Activated naive CD4-positive, alpha-beta T cell treated with anti-CD3 and anti-CD28 coated beads, Interleukin-2, amount 10 ng/mL, durations not matched to agents 7 days and 5 days (primary cell): ENCODE data around the gene RAP1GAP.
A peak's percentile ranks its signal among the peaks of the same experiment; 100 is the strongest.
"Not testable (repeated sequence)": the region's sequence is repeated elsewhere in the genome, so short reads cannot be mapped to it uniquely, and the experiment has no call there.

Experiments
- CTCF ChIA-PET: fragments of 350-600 bp; sonication (Branson Sonifier 250); formaldehyde crosslinking; loops from one replicate; lab custom pipeline; 2021; ENCODE audit warnings: antibody characterized with exemption; lab: Charles Lee
- DNase-seq: peaks from one replicate; pipeline ENCODE4 v3.0.0-alpha.2; 2020
- H3K27ac Mint-ChIP-seq: one replicate; pipeline ENCODE4 v1.8.0; 2021; ENCODE audit warnings: mild to moderate bottlenecking, moderate library complexity, mixed read lengths
- H3K27me3 Mint-ChIP-seq: one replicate; pipeline ENCODE4 v1.8.0; 2021; ENCODE audit warnings: mild to moderate bottlenecking, mixed read lengths
- H3K36me3 Mint-ChIP-seq: one replicate; pipeline ENCODE4 v1.8.0; 2021; ENCODE audit warnings: mixed read lengths
- H3K4me1 Mint-ChIP-seq: one replicate; pipeline ENCODE4 v1.8.0; 2021; ENCODE audit warnings: mixed read lengths
- H3K4me3 Mint-ChIP-seq: one replicate; pipeline ENCODE4 v1.8.0; 2021; ENCODE audit warnings: mild to moderate bottlenecking, moderate library complexity, mixed read lengths
- H3K9me3 Mint-ChIP-seq: one replicate; pipeline ENCODE4 v1.8.0; 2021; ENCODE audit warnings: mixed read lengths

RAP1GAP gene

GRCh38 chr1:21574466-21575151 lies 94.5 kb downstream of the RAP1GAP start:
- DNase-seq, result no peak
- no peaks in the 10 kb centered on the region for H3K36me3 Mint-ChIP-seq
- no peak overlapping the region for H3K27ac Mint-ChIP-seq
- CTCF ChIA-PET, result no interaction called here
- H3K27me3 Mint-ChIP-seq, result peaks cover 53% of the 10 kb centered on the region
- no peaks in the 10 kb centered on the region for H3K4me1 Mint-ChIP-seq
- no peaks in the 10 kb centered on the region for H3K9me3 Mint-ChIP-seq
- H3K4me3 Mint-ChIP-seq, result no peak overlapping the region

GRCh38 chr1:21573971-21574465 lies 95.1 kb downstream of the RAP1GAP start:
- CTCF ChIA-PET, result no interaction called here
- peak; percentile 48 for DNase-seq

GRCh38 chr1:21573475-21573874 lies 95.7 kb downstream of the RAP1GAP start:
- Mint-ChIP-seq H3K9me3 (no peaks in the 10 kb centered on the region), H3K4me1 (no peaks in the 10 kb centered on the region), H3K36me3 (no peaks in the 10 kb centered on the region), H3K4me3 (no peak overlapping the region), H3K27me3 (peaks cover 53% of the 10 kb centered on the region), H3K27ac (no peak overlapping the region)
- no peak for DNase-seq
- CTCF ChIA-PET, result interaction anchor here (0.7 kb wide), 1 partner anchor 88 kb away, joined by 3 read pairs; no protein-coding TSS in a partner anchor

More at GRCh38 chr1:21573971-21574465, 95.1 kb downstream of the RAP1GAP start:
- Mint-ChIP-seq H3K27ac (no peak overlapping the region), H3K36me3 (no peaks in the 10 kb centered on the region), H3K4me1 (no peaks in the 10 kb centered on the region), H3K9me3 (no peaks in the 10 kb centered on the region), H3K27me3 (peaks cover 53% of the 10 kb centered on the region), H3K4me3 (no peak overlapping the region)

GRCh38 chr1:21572735-21573277 lies 96.4 kb downstream of the RAP1GAP start:
- no peak overlapping the region for H3K4me3 Mint-ChIP-seq
- H3K36me3 Mint-ChIP-seq, result no peaks in the 10 kb centered on the region
- H3K27ac Mint-ChIP-seq, result no peak overlapping the region
- CTCF ChIA-PET, result interaction anchor here (0.7 to 1.5 kb wide), 2 partner anchors 88 to 203 kb away, joined by 3 to 4 read pairs; no protein-coding TSS in a partner anchor
- no peak for DNase-seq
- H3K27me3 Mint-ChIP-seq, result peaks cover 48% of the 10 kb centered on the region
- no peaks in the 10 kb centered on the region for H3K9me3 Mint-ChIP-seq
- no peaks in the 10 kb centered on the region for H3K4me1 Mint-ChIP-seq

- Mint-ChIP-seq H3K4me3 (no peak overlapping the region), H3K27me3 (peaks cover 44% of the 10 kb centered on the region), H3K27ac (no peak overlapping the region), H3K4me1 (no peaks in the 10 kb centered on the region), H3K36me3 (no peaks in the 10 kb centered on the region), H3K9me3 (no peaks in the 10 kb centered on the region)
- CTCF ChIA-PET, result interaction anchor here (1.5 kb wide), 1 partner anchor 202 kb away, joined by 4 read pairs; no protein-coding TSS in a partner anchor
- DNase-seq, result no peak
Observed at GRCh38 chr1:21572221-21572620, 96.9 kb downstream of the RAP1GAP start.

- CTCF ChIA-PET, result interaction anchor here (0.8 kb wide), 1 partner anchor 12 kb away, joined by 3 read pairs; no protein-coding TSS in a partner anchor
Observed at GRCh38 chr1:21570885-21571284, 98.3 kb downstream of the RAP1GAP start.

GRCh38 chr1:21570528-21570875 lies 98.7 kb downstream of the RAP1GAP start:
- no peak for DNase-seq
- Mint-ChIP-seq H3K27me3 (peaks cover 37% of the 10 kb centered on the region), H3K36me3 (no peaks in the 10 kb centered on the region), H3K4me1 (no peaks in the 10 kb centered on the region), H3K9me3 (no peaks in the 10 kb centered on the region), H3K27ac (no peak overlapping the region), H3K4me3 (no peak overlapping the region)
- CTCF ChIA-PET, result interaction anchor here (0.8 kb wide), 1 partner anchor 12 kb away, joined by 3 read pairs; no protein-coding TSS in a partner anchor

More at GRCh38 chr1:21570885-21571284, 98.3 kb downstream of the RAP1GAP start:
- Mint-ChIP-seq H3K27ac (no peak overlapping the region), H3K9me3 (no peaks in the 10 kb centered on the region), H3K4me1 (no peaks in the 10 kb centered on the region), H3K36me3 (no peaks in the 10 kb centered on the region), H3K4me3 (no peak overlapping the region), H3K27me3 (peaks cover 40% of the 10 kb centered on the region)
- DNase-seq, result no peak

GRCh38 chr1:21569820-21570527 lies 99.2 kb downstream of the RAP1GAP start:
- H3K4me3 Mint-ChIP-seq, result no peak overlapping the region
- no peak overlapping the region for H3K27ac Mint-ChIP-seq
- H3K36me3 Mint-ChIP-seq, result no peaks in the 10 kb centered on the region
- CTCF ChIA-PET, result interaction anchor here (0.8 kb wide), 1 partner anchor 11 kb away, joined by 3 read pairs; no protein-coding TSS in a partner anchor
- H3K27me3 Mint-ChIP-seq, result peaks cover 31% of the 10 kb centered on the region
- no peaks in the 10 kb centered on the region for H3K9me3 Mint-ChIP-seq
- H3K4me1 Mint-ChIP-seq, result no peaks in the 10 kb centered on the region
- DNase-seq, result no peak

- peaks cover 21% of the 10 kb centered on the region for H3K27me3 Mint-ChIP-seq
- no peak for DNase-seq
- H3K27ac Mint-ChIP-seq, result no peak overlapping the region
- no peak overlapping the region for H3K4me3 Mint-ChIP-seq
- no peaks in the 10 kb centered on the region for H3K4me1 Mint-ChIP-seq
- CTCF ChIA-PET, result interaction anchor here (0.7 kb wide), 1 partner anchor 19 kb away, joined by 3 read pairs; no protein-coding TSS in a partner anchor
- H3K9me3 Mint-ChIP-seq, result no peaks in the 10 kb centered on the region
- H3K36me3 Mint-ChIP-seq, result no peaks in the 10 kb centered on the region
Observed at GRCh38 chr1:21568809-21569385, 100.3 kb downstream of the RAP1GAP start.

- no peak for DNase-seq
- H3K9me3 Mint-ChIP-seq, result no peaks in the 10 kb centered on the region
- no peak overlapping the region for H3K27ac Mint-ChIP-seq
- peaks cover 13% of the 10 kb centered on the region for H3K27me3 Mint-ChIP-seq
- no peaks in the 10 kb centered on the region for H3K36me3 Mint-ChIP-seq
- CTCF ChIA-PET, result interaction anchor here (0.7 kb wide), 1 partner anchor 18 kb away, joined by 3 read pairs; no protein-coding TSS in a partner anchor
- H3K4me3 Mint-ChIP-seq, result no peak overlapping the region
- H3K4me1 Mint-ChIP-seq, result no peaks in the 10 kb centered on the region
Observed at GRCh38 chr1:21568006-21568746, 101.0 kb downstream of the RAP1GAP start.

GRCh38 chr1:21567241-21568005 lies 101.7 kb downstream of the RAP1GAP start:
- DNase-seq, result no peak
- Mint-ChIP-seq H3K27ac (no peak overlapping the region), H3K4me3 (no peak overlapping the region), H3K4me1 (no peaks in the 10 kb centered on the region), H3K27me3 (peaks cover 6% of the 10 kb centered on the region), H3K36me3 (no peaks in the 10 kb centered on the region), H3K9me3 (no peaks in the 10 kb centered on the region)
- CTCF ChIA-PET, result no interaction called here

GRCh38 chr1:21566361-21566760 lies 102.8 kb downstream of the RAP1GAP start:
- DNase-seq, H3K4me1 Mint-ChIP-seq, H3K36me3 Mint-ChIP-seq, H3K27ac Mint-ChIP-seq, H3K4me3 Mint-ChIP-seq, H3K9me3 Mint-ChIP-seq, H3K27me3 Mint-ChIP-seq: not testable (repeated sequence)
- CTCF ChIA-PET, result interaction anchor here (0.7 kb wide), 1 partner anchor 43 kb away, joined by 3 read pairs; no protein-coding TSS in a partner anchor

- CTCF ChIA-PET, result no interaction called here
- H3K9me3 Mint-ChIP-seq, result no peaks in the 10 kb centered on the region
- H3K27me3 Mint-ChIP-seq, result peaks cover 5% of the 10 kb centered on the region
- DNase-seq, result no peak
- no peaks in the 10 kb centered on the region for H3K36me3 Mint-ChIP-seq
- H3K27ac Mint-ChIP-seq, result no peak overlapping the region
- no peak overlapping the region for H3K4me3 Mint-ChIP-seq
- H3K4me1 Mint-ChIP-seq, result no peaks in the 10 kb centered on the region
Observed at GRCh38 chr1:21565285-21565684, 103.9 kb downstream of the RAP1GAP start.
